ENCODE measurements around the gene ST14.

The ST14 gene

DNA sequence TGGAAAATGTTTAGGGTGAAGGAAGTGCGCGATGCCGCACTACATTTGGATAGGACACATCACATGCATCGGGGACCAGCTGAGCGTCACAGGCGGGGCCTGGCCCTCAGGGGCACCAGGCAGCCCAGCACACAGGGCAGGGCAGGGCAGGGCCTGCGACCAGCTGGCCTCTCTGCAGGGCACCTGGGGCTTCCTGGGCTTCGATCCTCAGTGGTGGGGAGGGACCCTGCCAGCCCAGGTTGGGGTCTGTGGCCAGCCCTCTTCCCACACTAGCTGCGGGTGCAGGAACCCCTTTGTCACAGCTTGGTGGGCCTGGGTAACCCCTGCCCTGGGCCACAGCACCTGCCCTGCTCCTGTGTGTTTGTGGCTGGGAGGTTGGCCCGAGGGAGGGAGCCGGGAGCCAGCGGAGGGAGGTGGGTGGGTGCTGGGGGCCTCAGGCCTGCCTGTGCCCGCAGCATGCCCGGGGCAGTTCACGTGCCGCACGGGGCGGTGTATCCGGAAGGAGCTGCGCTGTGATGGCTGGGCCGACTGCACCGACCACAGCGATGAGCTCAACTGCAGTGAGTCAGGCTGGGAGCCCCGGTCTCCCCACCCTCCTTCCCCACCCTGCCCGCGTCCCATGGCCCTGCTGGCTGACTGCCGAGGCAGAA, 37.9 kb downstream of the ST14 start:
- TF ChIP-seq, protein P1, sequence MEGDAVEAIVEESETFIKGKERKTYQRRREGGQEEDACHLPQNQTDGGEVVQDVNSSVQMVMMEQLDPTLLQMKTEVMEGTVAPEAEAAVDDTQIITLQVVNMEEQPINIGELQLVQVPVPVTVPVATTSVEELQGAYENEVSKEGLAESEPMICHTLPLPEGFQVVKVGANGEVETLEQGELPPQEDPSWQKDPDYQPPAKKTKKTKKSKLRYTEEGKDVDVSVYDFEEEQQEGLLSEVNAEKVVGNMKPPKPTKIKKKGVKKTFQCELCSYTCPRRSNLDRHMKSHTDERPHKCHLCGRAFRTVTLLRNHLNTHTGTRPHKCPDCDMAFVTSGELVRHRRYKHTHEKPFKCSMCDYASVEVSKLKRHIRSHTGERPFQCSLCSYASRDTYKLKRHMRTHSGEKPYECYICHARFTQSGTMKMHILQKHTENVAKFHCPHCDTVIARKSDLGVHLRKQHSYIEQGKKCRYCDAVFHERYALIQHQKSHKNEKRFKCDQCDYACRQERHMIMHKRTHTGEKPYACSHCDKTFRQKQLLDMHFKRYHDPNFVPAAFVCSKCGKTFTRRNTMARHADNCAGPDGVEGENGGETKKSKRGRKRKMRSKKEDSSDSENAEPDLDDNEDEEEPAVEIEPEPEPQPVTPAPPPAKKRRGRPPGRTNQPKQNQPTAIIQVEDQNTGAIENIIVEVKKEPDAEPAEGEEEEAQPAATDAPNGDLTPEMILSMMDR (IDR thresholded peaks at IDR 0.05; ENCODE audit: low read depth, low read length): no peak
- H3K4me3 ChIP-seq (ENCODE audit: low read depth, low read length): no peak overlapping the region

DNA sequence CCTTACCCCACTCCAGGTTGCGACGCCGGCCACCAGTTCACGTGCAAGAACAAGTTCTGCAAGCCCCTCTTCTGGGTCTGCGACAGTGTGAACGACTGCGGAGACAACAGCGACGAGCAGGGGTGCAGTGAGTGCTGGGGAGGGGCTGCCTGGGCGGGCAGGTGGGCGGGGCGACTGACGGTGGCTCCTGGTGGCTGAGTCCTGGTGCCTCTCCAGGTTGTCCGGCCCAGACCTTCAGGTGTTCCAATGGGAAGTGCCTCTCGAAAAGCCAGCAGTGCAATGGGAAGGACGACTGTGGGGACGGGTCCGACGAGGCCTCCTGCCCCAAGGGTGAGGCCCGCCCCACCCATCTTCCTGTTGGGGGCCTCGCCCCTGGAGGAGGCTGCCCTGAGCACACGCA, 38.7 kb downstream of the ST14 start:
- TF ChIP-seq, protein P1 (IDR thresholded peaks at IDR 0.05; ENCODE audit: low read depth, low read length): no peak
- no peak overlapping the region for H3K4me3 ChIP-seq (ENCODE audit: low read depth, low read length)

- TF ChIP-seq, protein P1 (IDR thresholded peaks at IDR 0.05; ENCODE audit: low read depth, low read length): no peak
- H3K4me3 ChIP-seq (ENCODE audit: low read depth, low read length): no peak overlapping the region
Measured at GRCh38 chr11:130198964-130199363, 39.4 kb downstream of the ST14 start.

GRCh38 chr11:130199792-130200191, 40.2 kb downstream of the ST14 start:
- no peak overlapping the region for H3K4me3 ChIP-seq (ENCODE audit: low read depth, low read length)
- TF ChIP-seq, protein P1 (IDR thresholded peaks at IDR 0.05; ENCODE audit: low read depth, low read length): no peak

DNA sequence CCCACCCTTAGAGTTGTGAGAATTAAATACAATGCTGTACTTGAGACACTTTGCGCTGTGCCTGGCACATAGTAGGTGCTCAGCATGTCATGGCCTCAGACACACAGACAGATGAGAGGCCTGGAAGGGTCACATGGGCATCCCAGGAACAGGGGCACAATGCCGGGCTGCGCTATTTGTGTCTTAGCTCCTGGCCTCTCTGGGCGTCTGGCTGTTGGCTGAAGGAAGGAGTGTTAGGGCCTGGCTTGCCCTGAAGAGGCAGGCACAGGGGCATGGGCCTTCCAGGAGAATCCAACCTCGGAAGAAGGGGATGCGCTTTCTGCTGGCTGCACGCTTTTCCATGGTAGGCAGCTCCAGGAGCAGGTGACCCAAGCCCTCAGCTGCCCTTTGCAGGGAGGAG, 41.4 kb downstream of the ST14 start:
- H3K4me3 ChIP-seq (ENCODE audit: low read depth, low read length): no peak overlapping the region
- TF ChIP-seq, protein P1 (IDR thresholded peaks at IDR 0.05; ENCODE audit: low read depth, low read length): no peak

- TF ChIP-seq, protein P1 (IDR thresholded peaks at IDR 0.05; ENCODE audit: low read depth, low read length): no peak
- no peak overlapping the region for H3K4me3 ChIP-seq (ENCODE audit: low read depth, low read length)
Measured at GRCh38 chr11:130202009-130202817, 42.6 kb downstream of the ST14 start.

Measured in WI38 (cell line).